GM12873 (cell line): ENCODE data around the gene CD8B2.

Experiments
- CTCF ChIP-seq: IDR thresholded peaks from 2 replicates; pipeline ENCODE4 v1.5.1; 2012; ENCODE audit warnings: low read depth, mild to moderate bottlenecking, moderate library complexity, low read length, control low read depth; ENCODE audit not compliant: insufficient read depth; ENCODE audit errors: missing control alignments

CD8B2 gene

GRCh38 chr2:106519767-106520166 lies 32.6 kb downstream of the CD8B2 start:
- no peak for TF ChIP-seq CTCF

GRCh38 chr2:106521016-106521415 lies 33.9 kb downstream of the CD8B2 start:
- no peak for TF ChIP-seq CTCF

- TF ChIP-seq CTCF, result no peak
These were observed 37.0 kb downstream of the CD8B2 start for GRCh38 chr2:106523976-106524665.

GRCh38 chr2:106530866-106531265 lies 43.7 kb downstream of the CD8B2 start:
- no peak for TF ChIP-seq CTCF

- no peak for TF ChIP-seq CTCF
These were observed 44.6 kb downstream of the CD8B2 start for GRCh38 chr2:106531676-106532214.

GRCh38 chr2:106532236-106532635 lies 45.1 kb downstream of the CD8B2 start:
- no peak for TF ChIP-seq CTCF

- no peak for TF ChIP-seq CTCF
These were observed 47.3 kb downstream of the CD8B2 start for GRCh38 chr2:106534471-106534870.
